K562 (cell line): ENCODE measurements around the gene MIER2.

ENCODE experiments used
- HNRNPK ChIP-seq: fragments of 200-400 bp; formaldehyde crosslinking; IDR thresholded peaks from one replicate; pipeline ENCODE4 v1.6.1; 2018; ENCODE audit warnings: mild to moderate bottlenecking, low read depth, low read length; ENCODE audit not compliant: poor library complexity, severe bottlenecking
- MEF2D ChIP-seq: conservative IDR thresholded peaks from 2 replicates; pipeline ENCODE4 v1.6.1; 2016; ENCODE audit warnings: low read depth, missing genetic modification characterization, missing compliant biosample characterization
- NFRKB ChIP-seq: fragments of 450-650 bp; IDR thresholded peaks from 2 replicates; pipeline ENCODE4 v1.6.1; 2016; ENCODE audit warnings: low read depth
- POLR2A ChIP-seq: fragments of 450-650 bp; conservative IDR thresholded peaks from 2 replicates; pipeline ENCODE4 v1.6.1; 2016
- ZBTB7A ChIP-seq: IDR thresholded peaks from 2 replicates; pipeline ENCODE4 v1.6.1; 2011; ENCODE audit warnings: low read depth, mild to moderate bottlenecking, low read length, moderate library complexity, borderline replicate concordance; ENCODE audit not compliant: control insufficient read depth
- ZNF282 ChIP-seq: sonication (generic); formaldehyde crosslinking; IDR thresholded peaks from 2 replicates; pipeline ENCODE4 v1.8.1; 2023; ENCODE audit warnings: missing genetic modification reagents
- ZZZ3 ChIP-seq: fragments of 450-650 bp; IDR thresholded peaks from 2 replicates; pipeline ENCODE4 v1.6.1; 2016; ENCODE audit warnings: antibody characterized with exemption, mild to moderate bottlenecking, moderate library complexity

DNA sequence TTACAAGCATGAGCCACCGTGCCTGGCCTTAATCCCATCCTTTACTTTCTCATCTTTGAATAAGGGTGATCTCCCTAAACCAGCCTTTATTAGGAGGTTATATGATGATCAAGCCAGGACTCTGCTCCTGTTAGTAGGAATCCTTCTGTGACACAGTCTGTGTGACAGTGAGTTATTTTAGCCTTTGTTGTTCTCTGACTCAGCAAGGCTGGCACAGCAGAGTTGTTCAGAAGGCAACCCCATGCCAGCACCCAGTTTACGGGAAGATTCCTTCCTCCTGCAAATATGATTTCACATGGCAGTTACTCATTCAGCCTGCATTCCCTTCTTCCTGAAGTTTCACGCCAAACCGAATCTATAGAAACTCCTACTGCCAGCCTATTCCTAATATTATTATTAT, 10.5 kb upstream of the MIER2 start:
- TF ChIP-seq HNRNPK (no peak), MEF2D (tag) (no peak), ZNF282 (no peak), ZBTB7A (no peak), NFRKB (no peak), ZZZ3 (no peak), POLR2A (no peak)
